NCI-H345 treated with DMSO at 0.1 percent for 48 hours (cell line): ENCODE data around the gene GRIPAP1.
"Not testable (repeated sequence)": the region's sequence is repeated elsewhere in the genome, so short reads cannot be mapped to it uniquely, and the experiment has no call there.

ENCODE experiments used
- DNase-seq: peaks from one replicate; lab custom pipeline; 2025; ENCODE audit not compliant: unreplicated experiment; lab: John Stamatoyannopoulos, UW

GRIPAP1 gene

GRCh38 chrX:48996969-48997368, 5.1 kb downstream of the GRIPAP1 start:
- DNase-seq: no peak

- DNase-seq: no peak
Measured at GRCh38 chrX:48992341-48992740, 9.7 kb downstream of the GRIPAP1 start.

GRCh38 chrX:48989483-48989882, 12.6 kb downstream of the GRIPAP1 start:
- no peak for DNase-seq

- no peak for DNase-seq
Measured at GRCh38 chrX:48983896-48984295, 18.2 kb downstream of the GRIPAP1 start.

DNA sequence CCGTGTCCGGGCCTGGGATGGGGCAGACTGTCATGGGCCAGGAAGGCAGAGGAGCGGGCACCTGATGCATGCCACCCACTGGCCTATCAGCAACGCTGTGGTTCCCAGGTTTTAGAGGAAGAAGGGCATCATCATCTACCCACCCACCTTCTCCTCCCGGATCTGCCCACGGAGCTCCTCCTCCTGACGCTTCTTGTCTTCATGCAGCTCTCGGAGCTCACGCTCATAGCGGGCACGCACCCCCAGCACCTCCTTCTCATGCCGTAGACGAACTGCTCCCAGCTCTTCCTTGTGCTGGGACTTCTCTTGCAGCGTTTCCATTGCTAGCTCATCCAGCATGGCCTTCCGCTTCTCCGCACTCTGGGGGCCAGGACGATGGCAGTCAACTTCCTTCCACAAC, 19.0 kb downstream of the GRIPAP1 start:
- no peak for DNase-seq

DNA sequence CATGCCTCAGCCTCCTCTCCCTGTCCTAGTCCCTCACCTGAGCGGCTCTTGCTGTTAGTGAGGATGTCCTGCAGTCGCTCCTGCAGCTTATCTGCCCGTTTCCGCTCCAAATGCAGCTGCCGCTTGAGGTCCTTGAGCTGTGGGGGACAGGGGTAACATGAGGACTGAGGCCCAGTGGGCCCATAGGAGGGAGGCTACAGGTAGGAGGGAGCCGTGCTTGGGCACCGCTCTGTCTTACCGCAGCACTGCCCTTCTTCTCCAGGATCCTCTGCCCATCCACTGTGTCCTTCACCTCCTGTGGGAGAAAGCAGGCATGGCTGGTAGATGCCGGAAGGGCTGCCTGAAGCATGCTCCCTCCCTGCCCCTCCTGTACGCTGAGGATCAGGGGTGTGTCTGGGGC, 20.9 kb downstream of the GRIPAP1 start:
- DNase-seq: no peak

GRCh38 chrX:48980341-48980740, 21.7 kb downstream of the GRIPAP1 start:
- DNase-seq: not testable (repeated sequence)

GRCh38 chrX:48978226-48978625, 23.8 kb downstream of the GRIPAP1 start:
- no peak for DNase-seq

- DNase-seq: no peak
Measured at GRCh38 chrX:48976086-48976485, 26.0 kb downstream of the GRIPAP1 start.

DNA sequence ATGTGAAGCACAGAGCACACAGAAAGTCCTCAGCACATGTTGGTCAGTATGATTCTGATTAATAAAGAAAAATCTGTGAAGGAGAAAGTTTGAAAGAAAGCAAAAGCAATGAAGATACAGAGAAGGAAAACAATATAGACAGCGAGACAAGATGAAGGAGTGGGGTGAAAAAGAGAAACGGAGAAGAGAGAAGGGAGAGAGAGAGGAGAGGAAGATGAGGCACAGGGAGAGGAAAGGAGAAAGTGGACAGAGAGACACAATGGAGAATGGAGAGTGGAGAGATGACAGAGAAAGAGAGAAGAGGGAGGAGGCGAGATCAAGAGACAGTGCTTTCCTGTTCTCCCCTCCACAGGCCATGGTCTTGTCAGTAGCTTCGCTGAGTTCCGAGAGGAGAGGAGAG, 26.5 kb downstream of the GRIPAP1 start:
- no peak for DNase-seq

DNA sequence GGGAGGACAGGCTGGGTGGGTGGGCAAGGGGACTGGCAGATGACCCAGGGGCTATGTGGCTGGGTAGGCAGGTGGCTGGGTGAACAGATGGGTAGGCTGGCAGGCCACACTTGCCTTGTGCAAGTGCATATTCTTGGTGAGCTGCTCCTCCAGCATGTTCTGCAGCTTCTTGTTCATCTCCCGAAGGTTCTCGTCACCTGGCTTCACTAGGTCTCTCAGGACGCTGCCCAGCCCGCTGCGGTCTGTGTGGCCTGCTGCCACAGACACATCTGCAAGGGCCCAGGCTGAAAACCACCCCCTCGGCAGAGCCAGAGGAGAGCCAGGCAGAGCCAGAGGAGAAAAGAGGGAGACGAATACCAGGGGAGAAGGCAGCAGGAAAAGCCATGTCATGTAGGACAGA, 27.0 kb downstream of the GRIPAP1 start:
- no peak for DNase-seq

DNA sequence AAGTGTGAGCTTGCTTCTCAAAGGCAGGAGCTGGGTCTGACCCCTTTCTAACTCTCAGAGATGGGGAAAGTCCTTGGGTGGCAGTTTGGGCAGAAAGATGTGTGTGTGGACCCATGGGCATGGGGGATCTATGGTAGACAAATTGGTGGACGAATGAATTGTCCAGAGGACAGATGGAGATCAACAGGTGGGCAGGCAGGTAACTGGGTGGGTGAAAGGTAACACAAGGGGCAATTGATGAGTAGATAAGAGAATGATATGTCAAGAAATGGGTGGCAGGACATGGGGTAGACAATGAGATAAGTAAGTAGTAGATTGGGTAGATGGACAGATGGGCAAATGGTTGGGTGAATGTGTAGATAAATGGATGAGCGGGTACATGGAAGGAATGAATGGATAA, 27.5 kb downstream of the GRIPAP1 start:
- DNase-seq: no peak

DNA sequence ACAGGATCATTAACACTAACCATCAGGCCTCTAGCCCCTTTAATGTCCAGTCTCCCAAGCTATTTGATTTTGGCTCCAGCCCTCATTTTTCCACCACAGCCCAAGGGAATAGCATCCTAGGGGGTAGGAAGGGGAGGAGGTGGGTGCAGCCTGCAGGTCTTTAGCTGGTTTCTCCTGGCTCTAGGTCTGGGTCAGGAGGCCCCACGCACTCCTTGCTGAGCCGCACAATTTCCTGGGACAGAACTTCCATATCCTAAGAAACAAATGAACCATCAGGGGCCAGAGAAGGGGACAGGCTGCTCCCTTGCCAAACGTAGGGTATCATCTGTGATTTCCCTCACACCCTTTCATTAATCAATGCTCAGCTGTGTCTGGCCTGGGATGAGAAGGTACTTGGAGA, 28.0 kb downstream of the GRIPAP1 start:
- no peak for DNase-seq

- peak; percentile 7 for DNase-seq
Measured at GRCh38 chrX:48972220-48973164, 29.6 kb downstream of the GRIPAP1 start.

- no peak for DNase-seq
Measured at GRCh38 chrX:48971249-48972219, 30.5 kb downstream of the GRIPAP1 start, which contains the start of gene KCND1. Gene KCND1 (minus strand): TSS chrX:48971844. CDS start chrX:48970271, 1,573 bp downstream.

GRCh38 chrX:48969471-48969870, 32.6 kb downstream of the GRIPAP1 start:
- no peak for DNase-seq

DNA sequence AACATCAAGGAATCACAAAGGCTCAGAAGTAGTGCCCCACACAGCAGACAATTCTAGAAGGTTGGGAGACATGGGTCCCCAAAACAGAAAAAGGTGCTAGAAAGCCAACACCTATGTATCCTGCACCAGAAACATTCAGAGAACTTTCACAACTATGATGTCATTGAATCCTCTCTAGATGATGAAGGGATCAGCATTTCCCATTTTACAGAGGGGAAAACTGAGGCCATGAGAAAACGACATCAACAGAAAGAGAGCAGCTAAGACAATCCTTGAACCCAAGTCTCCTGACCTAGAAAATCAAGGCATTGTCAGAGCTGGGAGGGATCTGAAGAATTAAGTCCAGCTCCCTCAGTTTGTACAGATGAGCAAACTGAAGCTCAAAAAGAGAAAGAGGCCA, 33.7 kb downstream of the GRIPAP1 start:
- DNase-seq: no peak

GRCh38 chrX:48966796-48967579, 35.1 kb downstream of the GRIPAP1 start:
- DNase-seq: no peak

GRCh38 chrX:48965959-48966358, 36.1 kb downstream of the GRIPAP1 start:
- no peak for DNase-seq

DNA sequence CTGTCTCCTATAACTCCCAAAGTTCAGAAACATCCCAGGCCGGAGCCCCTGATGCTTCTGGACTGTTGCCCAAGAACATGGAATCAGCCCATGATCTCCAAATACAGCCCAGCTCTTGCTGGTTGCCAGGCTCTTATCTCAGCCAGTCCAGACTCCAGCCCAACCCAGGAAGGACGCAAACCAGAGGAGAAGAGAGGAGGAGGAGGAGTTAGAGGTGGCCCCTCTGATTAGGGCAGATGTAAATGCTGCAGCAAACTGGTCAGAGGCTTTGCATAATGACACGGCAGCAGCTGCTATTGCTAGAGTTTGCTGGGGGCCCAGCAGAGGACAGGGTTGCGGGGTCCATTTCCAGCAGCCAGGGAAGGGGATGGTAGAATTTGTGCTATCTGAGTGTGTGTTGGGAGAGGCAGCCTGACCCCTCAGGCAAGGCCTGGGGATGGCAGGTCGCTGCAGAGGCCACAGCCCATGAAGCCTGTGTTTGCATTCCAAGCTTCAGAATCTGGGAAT, 40.4 kb downstream of the GRIPAP1 start:
- no peak for DNase-seq

- no peak for DNase-seq
Measured at GRCh38 chrX:48960291-48960690, 41.8 kb downstream of the GRIPAP1 start.
